KMS-11 (cell line): ENCODE measurements around the gene LETM1.

Source experiments
- H2AFZ ChIP-seq: fragments of 200-600 bp; sonication (generic); 2 replicates; pipeline ENCODE4 v1.6.1; 2016; ENCODE audit warnings: antibody characterized with exemption, mixed run types, low read depth
- H3K27ac ChIP-seq: fragments of 200-600 bp; sonication (generic); 2 replicates; pipeline ENCODE4 v1.6.1; 2016; ENCODE audit warnings: mild to moderate bottlenecking, mixed run types
- H3K27me3 ChIP-seq: fragments of 200-600 bp; sonication (generic); 2 replicates; pipeline ENCODE4 v1.6.1; 2017; ENCODE audit warnings: mild to moderate bottlenecking, low read depth, mixed run types, moderate library complexity; ENCODE audit not compliant: insufficient read depth
- H3K36me3 ChIP-seq: fragments of 200-600 bp; sonication (generic); 2 replicates; pipeline ENCODE4 v1.6.1; 2017; ENCODE audit warnings: mild to moderate bottlenecking, mixed run types; ENCODE audit not compliant: insufficient read depth
- H3K4me1 ChIP-seq: fragments of 200-600 bp; sonication (generic); 2 replicates; pipeline ENCODE4 v1.6.1; 2016; ENCODE audit warnings: mild to moderate bottlenecking, low read depth, mixed run types; ENCODE audit not compliant: poor library complexity, severe bottlenecking
- H3K4me2 ChIP-seq: fragments of 200-600 bp; sonication (generic); 2 replicates; pipeline ENCODE4 v1.7.0; 2016; ENCODE audit warnings: mild to moderate bottlenecking, mixed run types
- H3K4me3 ChIP-seq: fragments of 200-600 bp; sonication (generic); IDR thresholded peaks from 2 replicates; pipeline ENCODE4 v1.6.1; 2017; ENCODE audit warnings: low read depth, low read length, mixed read lengths; ENCODE audit not compliant: insufficient read depth
- H3K79me2 ChIP-seq: fragments of 200-600 bp; sonication (generic); 2 replicates; pipeline ENCODE4 v1.6.1; 2016; ENCODE audit warnings: low read depth, mixed run types; ENCODE audit not compliant: insufficient read depth
- H3K9ac ChIP-seq: fragments of 200-600 bp; sonication (generic); 2 replicates; pipeline ENCODE4 v1.6.1; 2016; ENCODE audit warnings: mild to moderate bottlenecking, mixed run types
- H4K20me1 ChIP-seq: fragments of 200-600 bp; sonication (generic); 2 replicates; pipeline ENCODE4 v1.6.1; 2016; ENCODE audit warnings: mild to moderate bottlenecking, mixed run types; ENCODE audit not compliant: insufficient read depth
- CTCF ChIP-seq: fragments of 200-600 bp; sonication (generic); conservative IDR thresholded peaks from 2 replicates; pipeline ENCODE4 v1.6.1; 2017; ENCODE audit warnings: low read depth, mild to moderate bottlenecking, antibody characterized with exemption, low read length, moderate library complexity, mixed read lengths

Gene LETM1

GRCh38 chr4:1852904-1853623, 2.9 kb downstream of the LETM1 start:
- Histone ChIP-seq H2AFZ (no peak overlapping the region), H3K9ac (no peak overlapping the region), H3K4me2 (no peak overlapping the region), H3K79me2 (peaks cover 31% of the 10 kb centered on the region), H3K4me3 (no peak overlapping the region), H4K20me1 (no peaks in the 10 kb centered on the region), H3K4me1 (peaks cover 6% of the 10 kb centered on the region), H3K27me3 (no peaks in the 10 kb centered on the region), H3K27ac (no peak overlapping the region), H3K36me3 (no peaks in the 10 kb centered on the region)
- no peak for TF ChIP-seq CTCF

- peaks cover 4% of the 10 kb centered on the region for H3K4me1 ChIP-seq
- no peak overlapping the region for H3K4me2 ChIP-seq
- no peaks in the 10 kb centered on the region for H3K36me3 ChIP-seq
- H3K9ac ChIP-seq = no peak overlapping the region
- H3K4me3 ChIP-seq = no peak overlapping the region
- H3K79me2 ChIP-seq = peaks cover 19% of the 10 kb centered on the region
- H4K20me1 ChIP-seq = no peaks in the 10 kb centered on the region
- H2AFZ ChIP-seq = no peak overlapping the region
- no peak for TF ChIP-seq CTCF
- no peak overlapping the region for H3K27ac ChIP-seq
- H3K27me3 ChIP-seq = no peaks in the 10 kb centered on the region
These were observed 4.2 kb downstream of the LETM1 start for GRCh38 chr4:1851575-1852410.

- no peak overlapping the region for H3K4me2 ChIP-seq
- no peaks in the 10 kb centered on the region for H3K27me3 ChIP-seq
- no peak overlapping the region for H3K27ac ChIP-seq
- H2AFZ ChIP-seq = no peak overlapping the region
- peaks cover 7% of the 10 kb centered on the region for H3K4me1 ChIP-seq
- H3K4me3 ChIP-seq = no peak overlapping the region
- H3K36me3 ChIP-seq = no peaks in the 10 kb centered on the region
- TF ChIP-seq CTCF = no peak
- no peaks in the 10 kb centered on the region for H4K20me1 ChIP-seq
- no peak overlapping the region for H3K9ac ChIP-seq
- H3K79me2 ChIP-seq = peaks cover 13% of the 10 kb centered on the region; the same call in 1 of the 2 replicates
These were observed 4.8 kb downstream of the LETM1 start for GRCh38 chr4:1851160-1851559.

DNA sequence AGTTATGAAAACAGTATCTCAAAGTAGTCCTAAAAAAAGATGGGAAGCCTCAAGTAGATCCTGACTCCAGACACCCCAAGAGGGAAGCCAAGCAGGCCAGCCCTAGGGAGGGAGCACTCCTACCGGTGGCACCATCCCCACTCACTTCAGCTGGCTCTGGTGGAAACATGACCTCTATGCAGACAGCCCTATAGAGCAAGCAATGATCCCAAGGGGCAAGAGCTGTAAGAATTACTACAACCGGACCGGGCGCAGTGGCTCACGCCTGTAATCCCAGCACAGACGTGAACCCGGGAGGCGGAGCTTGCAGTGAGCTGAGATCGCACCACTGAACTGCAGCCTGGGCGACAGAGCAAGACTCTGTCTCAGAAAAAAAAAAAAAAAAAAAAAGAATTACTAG, 5.7 kb downstream of the LETM1 start:
- H3K9ac ChIP-seq = no peak overlapping the region
- H3K27ac ChIP-seq = no peak overlapping the region
- peaks cover 13% of the 10 kb centered on the region; the same call in 1 of the 2 replicates for H3K79me2 ChIP-seq
- no peaks in the 10 kb centered on the region for H3K27me3 ChIP-seq
- no peak for TF ChIP-seq CTCF
- peaks cover 7% of the 10 kb centered on the region for H3K4me1 ChIP-seq
- no peak overlapping the region for H3K4me3 ChIP-seq
- H2AFZ ChIP-seq = no peak overlapping the region
- H4K20me1 ChIP-seq = no peaks in the 10 kb centered on the region
- no peak overlapping the region for H3K4me2 ChIP-seq
- no peaks in the 10 kb centered on the region for H3K36me3 ChIP-seq
